ENCODE measurements around the gene BRIP1. TPM values are rescaled to one million over a fixed set of nuclear protein-coding genes. Genes with fewer than 3 reads are reported as not detected.

BRIP1 gene
- total and polyA plus RNA-seq, 2 donors (not counting 3 experiments of a cell fraction or from before 2014, with no cell fraction given), result 1.8 to 12.1 TPM

DNA sequence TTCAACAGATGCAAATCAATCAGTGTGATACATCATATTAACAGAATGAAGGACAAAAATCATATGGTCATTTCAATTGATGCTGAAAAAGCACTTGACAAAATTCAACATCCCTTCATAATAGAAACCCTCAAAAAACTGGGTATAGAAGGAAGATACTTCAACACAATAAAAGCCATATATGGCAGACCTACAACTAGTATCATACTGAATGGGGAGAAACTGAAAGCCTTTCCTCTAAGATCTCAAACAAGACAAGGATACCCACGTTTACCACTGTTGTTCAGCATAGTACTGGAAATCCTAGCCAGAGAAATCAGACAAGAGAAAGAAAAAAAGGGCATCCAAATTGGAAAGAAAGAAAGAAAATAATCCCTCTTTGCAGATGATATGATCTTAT, 225.2 kb downstream of the BRIP1 start:
- H3K27me3 ChIP-seq (ENCODE audit: control insufficient read depth in 2 of 2, insufficient read depth in 2 of 2, low read length in 2 of 2), result peaks cover 0 to 4% of the 10 kb centered on the region in 2 experiments
- H3K9me3 ChIP-seq (replicated peaks; ENCODE audit: control insufficient read depth, insufficient read depth, low read length), result no peaks in the 10 kb centered on the region
- no peak for DNase-seq (ENCODE audit: low read depth, low spot score)
- ChIA-PET POLR2A (no interaction called here), CTCF (interaction anchor here (6.0 kb wide), 1 partner anchor 198 kb away, joined by 76 read pairs; no protein-coding TSS in a partner anchor)
- intact Hi-C loops (cut with micrococcal nuclease) (loop anchor here (5.0 to 10.0 kb wide), 2 partner anchors 469 to 587 kb away; no protein-coding TSS in a partner anchor), dilution Hi-C loops (cut with MboI; ENCODE audit: extremely low pct_ligation_motif_present, low sequenced_read_pairs) (no loop called here)
- no peaks in the 10 kb centered on the region for H4K20me1 ChIP-seq (replicated peaks; ENCODE audit: control insufficient read depth, extremely low read depth, insufficient read depth, low read length)
- TF ChIP-seq, protein P1, sequence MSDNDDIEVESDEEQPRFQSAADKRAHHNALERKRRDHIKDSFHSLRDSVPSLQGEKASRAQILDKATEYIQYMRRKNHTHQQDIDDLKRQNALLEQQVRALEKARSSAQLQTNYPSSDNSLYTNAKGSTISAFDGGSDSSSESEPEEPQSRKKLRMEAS (IDR thresholded peaks at IDR 0.05; ENCODE audit: insufficient read depth, insufficient read length), result no peak
- TF ChIP-seq POLR2AphosphoS5 (IDR thresholded peaks at IDR 0.05; ENCODE audit: insufficient read depth, low read depth, low read length), result no peak
- no peak for TF ChIP-seq FOS (IDR thresholded peaks at IDR 0.05; ENCODE audit: borderline replicate concordance, insufficient read depth, low read length)
- TF ChIP-seq, protein P2, sequence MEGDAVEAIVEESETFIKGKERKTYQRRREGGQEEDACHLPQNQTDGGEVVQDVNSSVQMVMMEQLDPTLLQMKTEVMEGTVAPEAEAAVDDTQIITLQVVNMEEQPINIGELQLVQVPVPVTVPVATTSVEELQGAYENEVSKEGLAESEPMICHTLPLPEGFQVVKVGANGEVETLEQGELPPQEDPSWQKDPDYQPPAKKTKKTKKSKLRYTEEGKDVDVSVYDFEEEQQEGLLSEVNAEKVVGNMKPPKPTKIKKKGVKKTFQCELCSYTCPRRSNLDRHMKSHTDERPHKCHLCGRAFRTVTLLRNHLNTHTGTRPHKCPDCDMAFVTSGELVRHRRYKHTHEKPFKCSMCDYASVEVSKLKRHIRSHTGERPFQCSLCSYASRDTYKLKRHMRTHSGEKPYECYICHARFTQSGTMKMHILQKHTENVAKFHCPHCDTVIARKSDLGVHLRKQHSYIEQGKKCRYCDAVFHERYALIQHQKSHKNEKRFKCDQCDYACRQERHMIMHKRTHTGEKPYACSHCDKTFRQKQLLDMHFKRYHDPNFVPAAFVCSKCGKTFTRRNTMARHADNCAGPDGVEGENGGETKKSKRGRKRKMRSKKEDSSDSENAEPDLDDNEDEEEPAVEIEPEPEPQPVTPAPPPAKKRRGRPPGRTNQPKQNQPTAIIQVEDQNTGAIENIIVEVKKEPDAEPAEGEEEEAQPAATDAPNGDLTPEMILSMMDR (IDR thresholded peaks at IDR 0.05; ENCODE audit: extremely low read depth in 1 of 2, insufficient read depth in 1 of 2, low read depth in 1 of 2, low read length in 2 of 2), result no peak
- no peak for TF ChIP-seq MYC (IDR thresholded peaks at IDR 0.05; ENCODE audit: low read depth, low read length)
- no peak for TF ChIP-seq JUN (IDR thresholded peaks at IDR 0.05; ENCODE audit: borderline replicate concordance, insufficient read depth, insufficient read length, low read depth)
- no peak for TF ChIP-seq POLR2A (IDR thresholded peaks at IDR 0.05; ENCODE audit: low read depth, low read length)
- BruUV-seq (replicated peaks), result no TSS peak
- no peaks in the 10 kb centered on the region for H3K9me1 ChIP-seq (replicated peaks; ENCODE audit: control insufficient read depth, extremely low read depth, insufficient read depth, low read length)
- no peak overlapping the region for H3K4me2 ChIP-seq (ENCODE audit: insufficient read depth, low read length)
- no peak overlapping the region for H2AFZ ChIP-seq (ENCODE audit: low read depth, low read length)
- H3K36me3 ChIP-seq (ENCODE audit: control insufficient read depth in 2 of 2, extremely low read depth in 1 of 2, insufficient read depth in 2 of 2, low read length in 2 of 2), result no peaks in the 10 kb centered on the region
- H3K27ac ChIP-seq (ENCODE audit: insufficient read depth, low read depth, low read length), result no peak overlapping the region
- no peak overlapping the region for H3K9ac ChIP-seq (replicated peaks; ENCODE audit: extremely low read depth, insufficient read depth, low read length)
- H3K4me3 ChIP-seq (replicated peaks in 1 of 3; ENCODE audit: insufficient read depth in 1 of 3, low read depth in 1 of 3, low read length in 3 of 3), result no peak overlapping the region
- no peak for FAIRE-seq
- no peaks in the 10 kb centered on the region for H3K79me2 ChIP-seq (ENCODE audit: control insufficient read depth, insufficient read depth, low read length)
- H3K4me1 ChIP-seq (ENCODE audit: control insufficient read depth, extremely low read depth, insufficient read depth, low read length), result no peaks in the 10 kb centered on the region
